Smooth muscle cell (in vitro differentiated cells): ENCODE results near the gene DQX1. TPM values are rescaled to one million over a fixed set of nuclear protein-coding genes. Genes with fewer than 3 reads are reported as not detected.

Source experiments
- DNase-seq: peaks from one replicate; lab custom pipeline; 2025; ENCODE audit not compliant: unreplicated experiment; lab: John Stamatoyannopoulos, UW
- H2AFZ ChIP-seq: fragments of 200-600 bp; sonication (generic); 2 replicates; pipeline ENCODE4 v1.6.0; 2016; ENCODE audit warnings: antibody characterized with exemption, low read depth, mild to moderate bottlenecking
- H3F3A ChIP-seq: fragments of 200-600 bp; sonication (generic); 2 replicates; pipeline ENCODE4 v1.6.0; 2017; ENCODE audit warnings: antibody characterized with exemption, low read depth
- H3K27ac ChIP-seq: fragments of 200-600 bp; sonication (generic); 2 replicates; pipeline ENCODE4 v1.5.1; 2016; ENCODE audit warnings: low read depth, mild to moderate bottlenecking
- H3K27me3 ChIP-seq: fragments of 200-600 bp; sonication (generic); 2 replicates; pipeline ENCODE4 v1.6.1; 2016; ENCODE audit warnings: low read depth, mild to moderate bottlenecking
- H3K36me3 ChIP-seq: fragments of 200-600 bp; sonication (generic); 2 replicates; pipeline ENCODE4 v1.5.1; 2016; ENCODE audit warnings: low read depth
- H3K4me1 ChIP-seq: fragments of 200-600 bp; sonication (generic); 2 replicates; pipeline ENCODE4 v1.5.1; 2016; ENCODE audit warnings: low read depth
- H3K4me2 ChIP-seq: fragments of 200-600 bp; sonication (generic); 2 replicates; pipeline ENCODE4 v1.6.0; 2016; ENCODE audit warnings: mild to moderate bottlenecking
- H3K4me3 ChIP-seq: fragments of 200-600 bp; sonication (generic); 2 replicates; pipeline ENCODE4 v1.5.1; 2016; ENCODE audit warnings: mild to moderate bottlenecking
- H3K79me2 ChIP-seq: fragments of 200-600 bp; sonication (generic); 2 replicates; pipeline ENCODE4 v1.6.0; 2016; ENCODE audit warnings: low read depth, mild to moderate bottlenecking
- H3K9ac ChIP-seq: fragments of 200-600 bp; sonication (generic); 2 replicates; pipeline ENCODE4 v1.6.0; 2016; ENCODE audit warnings: low read depth
- H3K9me3 ChIP-seq: fragments of 200-600 bp; sonication (generic); replicated peaks from 2 replicates; pipeline ENCODE4 v1.5.1; 2016; ENCODE audit warnings: low read depth
- H4K20me1 ChIP-seq: fragments of 200-600 bp; sonication (generic); 2 replicates; pipeline ENCODE4 v1.6.0; 2016; ENCODE audit warnings: low read depth
- CTCF ChIP-seq: fragments of 200-600 bp; sonication (generic); IDR thresholded peaks from 2 replicates; pipeline ENCODE4 v1.5.1; 2017; ENCODE audit warnings: borderline replicate concordance, mild to moderate bottlenecking, antibody characterized with exemption; ENCODE audit not compliant: insufficient read depth, poor library complexity, severe bottlenecking
- WGBS: methylation state at CpG from one replicate; pipeline ENCODE4 v1.1.7; 2016; ENCODE audit warnings: low lambda C conversion rate; 5-methylcytosine and 5-hydroxymethylcytosine counted together
- polyA plus RNA-seq: library from polyadenylated mRNA; unstranded; fragments of >200 nt; fragmentation: Nextera tagmentation; extraction: Ambion mirVana; gene quantifications from 2 replicates; pipeline ENCODE4 v1.2.1, GENCODE V29; 2016
- total RNA-seq: library from RNA; depleted of rRNA; stranded (reverse); fragments of >200 nt; gene quantifications from 2 replicates; pipeline ENCODE4 v1.2.3, GENCODE V29; 2014

The DQX1 gene
- total and polyA plus RNA-seq, 2 experiments from 2014 or later, result 0.27 TPM; not detected in 1

GRCh38 chr2:74507926-74508520 is 18.0 kb downstream of the DQX1 start:
- H3K4me1 ChIP-seq, result peaks cover 15% of the 10 kb centered on the region
- H3K27me3 ChIP-seq, result peaks cover 35% of the 10 kb centered on the region
- H3K36me3 ChIP-seq, result no peaks in the 10 kb centered on the region
- peak overlapping the region; percentile 96 for H3K9ac ChIP-seq
- H2AFZ ChIP-seq, result peak overlapping the region; percentile 90
- WGBS, result 2% methylated on average over 38 of the region's 38 CpGs
- DNase-seq, result no peak
- peak overlapping the region; percentile 96 for H3K27ac ChIP-seq
- H3F3A ChIP-seq, result peaks cover 10% of the 10 kb centered on the region
- peak overlapping the region; percentile 86 for H3K4me3 ChIP-seq
- peaks cover 4% of the 10 kb centered on the region for H4K20me1 ChIP-seq
- peak overlapping the region; percentile 94 for H3K4me2 ChIP-seq
- TF ChIP-seq CTCF, result no peak
- peaks cover 22% of the 10 kb centered on the region for H3K79me2 ChIP-seq
- H3K9me3 ChIP-seq, result no peaks in the 10 kb centered on the region

- H3K4me3 ChIP-seq, result peak within 1 kb of the TSS; percentile 86
- peaks cover 10% of the 10 kb centered on the region for H3F3A ChIP-seq
- peaks cover 28% of the 10 kb centered on the region for H3K27me3 ChIP-seq
- WGBS, result 2% methylated on average over 54 of the region's 56 CpGs
- peak within 1 kb of the TSS; percentile 90 for H2AFZ ChIP-seq
- H3K4me2 ChIP-seq, result peak within 1 kb of the TSS; percentile 94
- peaks cover 15% of the 10 kb centered on the region for H3K4me1 ChIP-seq
- peaks cover 22% of the 10 kb centered on the region for H3K79me2 ChIP-seq
- H3K36me3 ChIP-seq, result no peaks in the 10 kb centered on the region
- peak; percentile 26 for TF ChIP-seq CTCF
- H3K9ac ChIP-seq, result peak within 1 kb of the TSS; percentile 96
- no peaks in the 10 kb centered on the region for H3K9me3 ChIP-seq
- peak; percentile 99 for DNase-seq
- peak within 1 kb of the TSS; percentile 96 for H3K27ac ChIP-seq
- peaks cover 4% of the 10 kb centered on the region for H4K20me1 ChIP-seq
Observed at GRCh38 chr2:74507145-74507925, 18.7 kb downstream of the DQX1 start, which contains the start of gene PCGF1. TSS of gene PCGF1 (minus strand) at chr2:74507695. CDS start at chr2:74507668, 27 bp downstream.

- peak overlapping the region; percentile 94 for H3K4me2 ChIP-seq
- peaks cover 21% of the 10 kb centered on the region for H3K4me1 ChIP-seq
- peaks cover 22% of the 10 kb centered on the region for H3K79me2 ChIP-seq
- peak overlapping the region; percentile 14 for H3K9ac ChIP-seq
- H3K9me3 ChIP-seq, result no peaks in the 10 kb centered on the region
- H3K4me3 ChIP-seq, result peak overlapping the region; percentile 86
- 93% methylated on average over 14 of the region's 14 CpGs for WGBS
- peak overlapping the region; percentile 96 for H3K27ac ChIP-seq
- DNase-seq, result no peak
- no peak overlapping the region for H2AFZ ChIP-seq
- peaks cover 10% of the 10 kb centered on the region for H3F3A ChIP-seq
- no peak for TF ChIP-seq CTCF
- H3K36me3 ChIP-seq, result no peaks in the 10 kb centered on the region
- peaks cover 21% of the 10 kb centered on the region for H3K27me3 ChIP-seq
- peaks cover 4% of the 10 kb centered on the region for H4K20me1 ChIP-seq
Observed at GRCh38 chr2:74505448-74506246, 20.4 kb downstream of the DQX1 start.
